Stimulated activated CD8-positive, alpha-beta memory T cell treated with anti-CD3 and anti-CD28 coated beads, Interleukin-4, amount 100 ng/mL, for 24 hours (primary cell): ENCODE results near the gene TAF4.

Experiments used
- DNase-seq: peaks from one replicate; pipeline ENCODE4 v3.0.0-alpha.2; 2020; ENCODE audit warnings: low read depth

The TAF4 gene

GRCh38 chr20:61964675-61965605, 100.7 kb downstream of the TAF4 start:
- DNase-seq = no peak

GRCh38 chr20:61963885-61964674, 101.6 kb downstream of the TAF4 start:
- no peak for DNase-seq

DNA sequence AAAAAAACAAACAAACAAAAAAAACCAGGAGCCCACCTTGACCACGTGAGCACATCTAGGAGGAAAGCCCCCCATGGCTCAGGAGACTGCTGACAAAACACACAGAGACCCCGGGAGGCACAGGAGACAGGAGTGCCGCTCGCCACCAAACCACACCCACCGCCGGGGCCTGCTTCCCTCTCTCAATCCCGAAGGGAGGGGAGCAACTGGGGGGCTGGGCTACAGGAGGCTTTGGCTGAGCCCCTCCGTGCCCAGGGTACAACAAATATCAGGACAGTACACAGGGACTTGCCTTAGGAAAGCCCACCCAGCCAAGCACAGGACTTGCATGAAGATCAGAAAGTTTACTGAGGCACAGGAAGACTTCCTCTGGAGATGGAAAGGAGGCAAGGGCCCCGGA, 102.5 kb downstream of the TAF4 start:
- DNase-seq = no peak

- DNase-seq = no peak
Observed at GRCh38 chr20:61960836-61961235, 104.8 kb downstream of the TAF4 start.

- DNase-seq = no peak
Observed at GRCh38 chr20:61958773-61959700, 106.6 kb downstream of the TAF4 start.

DNA sequence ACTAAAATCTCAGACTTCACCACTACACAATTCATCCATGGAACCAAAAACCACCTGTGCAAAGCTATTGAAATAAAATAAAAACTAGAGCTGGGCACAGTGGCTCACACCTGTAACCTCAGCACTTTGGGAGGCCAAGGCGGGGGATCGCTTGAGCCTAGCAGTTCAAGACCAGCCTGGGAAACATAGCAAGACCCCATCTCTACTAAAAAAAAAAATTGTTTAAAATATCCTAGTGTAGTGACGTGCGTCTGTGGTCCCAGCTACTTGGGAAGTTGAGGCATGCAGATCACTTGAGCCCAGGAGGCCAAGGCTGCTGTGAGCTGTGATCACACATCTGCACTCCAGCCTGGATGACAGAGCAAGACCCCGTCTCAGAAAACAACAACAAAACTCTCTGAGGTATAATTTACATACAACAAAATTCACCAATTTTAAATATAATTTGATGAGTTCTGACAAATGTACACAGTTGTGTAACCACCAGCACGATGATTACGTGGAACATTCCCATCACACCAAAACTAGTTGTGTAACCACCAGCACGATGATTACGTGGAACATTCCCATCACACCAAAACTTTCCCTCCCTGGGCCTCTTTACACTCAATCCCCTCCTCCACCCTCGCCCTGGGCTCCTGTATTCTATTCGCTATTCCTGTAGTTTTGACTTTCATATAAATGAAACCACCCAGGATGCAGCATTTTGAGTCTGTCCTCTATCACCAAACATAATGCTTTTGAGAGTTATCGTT, 107.5 kb downstream of the TAF4 start:
- no peak for DNase-seq

GRCh38 chr20:61956396-61957342, 109.0 kb downstream of the TAF4 start:
- DNase-seq = no peak

DNA sequence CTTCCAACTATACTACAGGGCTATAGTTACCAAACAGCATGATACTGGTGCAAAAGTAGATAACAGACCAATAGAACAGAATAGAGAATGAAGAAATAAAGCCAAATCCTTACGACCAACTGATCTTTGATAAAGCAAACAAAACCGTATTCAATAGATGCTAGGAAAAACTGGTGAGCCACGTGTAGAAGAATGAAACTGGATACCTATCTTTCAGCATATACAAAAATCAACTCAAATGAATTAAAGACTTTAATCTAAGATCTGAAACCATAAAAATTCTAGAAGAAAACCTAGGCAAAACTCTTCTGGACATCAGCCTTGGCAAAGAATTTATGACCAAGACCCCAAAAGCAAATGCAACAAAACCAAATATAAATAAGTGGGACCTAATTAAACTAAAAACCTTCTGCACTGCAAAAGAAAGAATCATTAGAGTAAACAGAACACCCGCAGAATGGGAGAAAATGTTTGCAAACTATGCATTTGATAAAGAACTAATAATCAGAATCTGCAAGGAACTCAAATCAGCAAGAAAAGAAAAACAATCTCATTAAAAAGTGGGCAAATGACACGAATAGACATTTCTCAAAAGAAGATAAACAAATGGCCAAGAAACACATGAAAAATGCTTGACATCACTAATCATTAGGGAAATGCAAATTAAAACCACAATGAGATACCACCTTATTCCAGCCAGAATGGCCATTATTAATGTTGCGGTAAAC, 109.8 kb downstream of the TAF4 start:
- DNase-seq = no peak

GRCh38 chr20:61954276-61955021, 111.2 kb downstream of the TAF4 start:
- no peak for DNase-seq

DNA sequence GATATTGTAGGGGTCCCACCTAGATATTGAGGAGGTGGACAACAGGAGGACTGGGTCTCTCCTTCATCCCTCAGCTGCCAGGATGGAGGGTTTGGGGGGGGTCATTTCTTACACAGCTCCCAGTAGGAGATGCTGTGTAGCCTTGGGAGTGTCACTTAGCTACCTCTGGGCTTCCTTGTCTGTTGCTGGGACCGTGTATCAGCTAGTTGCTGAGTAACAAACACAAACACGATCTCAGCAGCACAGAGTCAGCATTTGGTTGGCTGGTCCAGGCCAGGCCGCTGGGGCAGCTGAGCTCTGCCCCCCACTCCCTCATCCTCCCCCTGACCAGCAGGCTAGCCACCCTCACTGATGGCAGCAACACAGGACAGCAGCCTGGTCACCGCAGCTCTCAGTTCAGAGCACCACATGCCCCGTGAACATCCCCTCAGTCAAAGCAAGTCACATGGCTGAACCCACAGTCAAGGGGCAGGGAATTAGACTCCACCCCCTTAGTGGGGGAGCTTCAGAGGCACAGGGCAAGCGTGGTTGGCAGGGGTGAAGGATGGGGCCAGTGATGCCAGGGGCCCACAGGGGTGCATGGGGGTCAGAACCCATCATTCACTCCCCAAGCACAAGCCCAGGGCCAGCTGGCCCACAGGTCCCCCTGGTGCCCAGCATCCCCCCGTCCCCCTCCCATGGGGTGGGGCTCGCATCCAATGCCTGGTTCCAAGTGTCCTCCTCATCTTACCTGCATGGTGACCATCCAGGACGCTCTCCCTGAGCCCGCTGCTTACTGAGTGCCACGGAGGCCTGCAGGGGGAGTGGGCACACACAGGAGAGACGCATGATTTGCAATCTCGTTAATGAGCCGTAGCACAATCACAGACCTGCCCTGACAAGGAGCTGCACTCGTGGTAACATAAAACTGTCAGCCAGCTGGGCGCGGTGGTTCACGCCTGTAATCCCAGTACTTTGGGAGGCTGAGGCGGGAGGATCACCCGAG, 112.4 kb downstream of the TAF4 start:
- DNase-seq = no peak

DNA sequence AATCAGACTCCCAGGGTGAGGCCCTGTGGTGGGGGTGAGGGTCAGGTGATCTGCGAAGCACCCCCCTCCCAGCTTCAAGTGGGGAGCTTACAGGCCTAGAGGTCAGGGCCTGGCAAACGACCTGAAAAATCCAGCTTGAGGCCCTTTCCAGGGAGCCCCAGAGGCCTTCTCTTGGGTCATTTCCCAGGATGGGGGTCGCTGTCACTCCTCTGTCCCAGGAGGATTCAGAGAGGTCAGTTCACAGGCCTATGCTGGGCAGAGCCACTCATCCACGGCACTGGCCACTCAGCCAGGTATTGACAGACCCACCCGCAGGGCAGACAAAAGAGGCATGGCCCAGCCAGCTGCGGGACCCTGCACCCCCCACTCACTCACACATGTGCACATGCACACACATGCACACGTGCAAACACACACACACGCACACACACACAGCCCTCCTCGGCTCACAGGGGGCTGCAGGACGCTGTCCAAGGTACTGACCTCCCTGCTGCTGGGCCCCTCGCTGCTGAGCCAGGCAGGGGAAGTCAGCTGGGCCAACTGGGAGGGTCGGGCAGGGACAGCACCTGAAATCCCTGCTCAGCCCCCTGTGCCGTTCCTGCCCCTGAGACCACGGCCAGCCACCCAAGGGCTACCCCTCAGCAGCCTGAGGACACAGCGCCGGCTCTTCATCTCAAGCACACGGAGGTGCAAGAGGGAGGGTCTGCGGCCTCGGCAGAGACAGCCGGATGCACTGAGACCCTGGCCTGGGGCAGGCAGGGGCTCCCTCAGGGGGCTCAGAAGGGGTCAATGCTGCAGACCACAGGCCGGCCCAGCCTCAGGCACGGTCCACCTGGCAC, 113.8 kb downstream of the TAF4 start:
- no peak for DNase-seq

- DNase-seq = no peak
Observed at GRCh38 chr20:61950641-61951071, 115.0 kb downstream of the TAF4 start.

GRCh38 chr20:61949714-61950640, 115.7 kb downstream of the TAF4 start:
- no peak for DNase-seq

GRCh38 chr20:61949363-61949713, 116.3 kb downstream of the TAF4 start:
- DNase-seq = no peak

- no peak for DNase-seq
Observed at GRCh38 chr20:61948586-61949362, 116.9 kb downstream of the TAF4 start.
